NCI-H1048 (cell line): ENCODE measurements around the gene FYN.

Source experiments
- DNase-seq: peaks from one replicate; lab custom pipeline; 2025; lab: John Stamatoyannopoulos, UW

The FYN gene

GRCh38 chr6:111831408-111831807 is 41.8 kb downstream of the FYN start:
- no peak for DNase-seq

GRCh38 chr6:111829998-111830397 is 43.3 kb downstream of the FYN start:
- no peak for DNase-seq

GRCh38 chr6:111829581-111829980 is 43.7 kb downstream of the FYN start:
- no peak for DNase-seq

- no peak for DNase-seq
Measured at GRCh38 chr6:111828809-111829208, 44.4 kb downstream of the FYN start.

GRCh38 chr6:111825439-111826086 is 47.7 kb downstream of the FYN start:
- no peak for DNase-seq

- DNase-seq = no peak
Measured at GRCh38 chr6:111824608-111825337, 48.5 kb downstream of the FYN start.

GRCh38 chr6:111823831-111824607 is 49.2 kb downstream of the FYN start:
- no peak for DNase-seq

GRCh38 chr6:111823012-111823411 is 50.2 kb downstream of the FYN start:
- no peak for DNase-seq

GRCh38 chr6:111819458-111819857 is 53.8 kb downstream of the FYN start:
- DNase-seq = no peak

- no peak for DNase-seq
Measured at GRCh38 chr6:111818539-111819226, 54.6 kb downstream of the FYN start.

- no peak for DNase-seq
Measured at GRCh38 chr6:111817451-111818120, 55.7 kb downstream of the FYN start.

GRCh38 chr6:111813677-111814310 is 59.5 kb downstream of the FYN start:
- DNase-seq = no peak

GRCh38 chr6:111813237-111813636 is 60.0 kb downstream of the FYN start:
- no peak for DNase-seq

GRCh38 chr6:111812060-111813038 is 60.9 kb downstream of the FYN start:
- no peak for DNase-seq

- DNase-seq = no peak
Measured at GRCh38 chr6:111810294-111811131, 62.7 kb downstream of the FYN start.

- DNase-seq = no peak
Measured at GRCh38 chr6:111809766-111810165, 63.5 kb downstream of the FYN start.

- no peak for DNase-seq
Measured at GRCh38 chr6:111809264-111809663, 64.0 kb downstream of the FYN start.

- DNase-seq = no peak
Measured at GRCh38 chr6:111808493-111808892, 64.8 kb downstream of the FYN start.
